ENCODE measurements around the gene TIFAB. TPM values are rescaled to one million over a fixed set of nuclear protein-coding genes. Genes with fewer than 3 reads are reported as not detected.

Gene TIFAB
- total RNA-seq, 4 donors from 2014 or later, result 0.10 TPM; not detected in 3

DNA sequence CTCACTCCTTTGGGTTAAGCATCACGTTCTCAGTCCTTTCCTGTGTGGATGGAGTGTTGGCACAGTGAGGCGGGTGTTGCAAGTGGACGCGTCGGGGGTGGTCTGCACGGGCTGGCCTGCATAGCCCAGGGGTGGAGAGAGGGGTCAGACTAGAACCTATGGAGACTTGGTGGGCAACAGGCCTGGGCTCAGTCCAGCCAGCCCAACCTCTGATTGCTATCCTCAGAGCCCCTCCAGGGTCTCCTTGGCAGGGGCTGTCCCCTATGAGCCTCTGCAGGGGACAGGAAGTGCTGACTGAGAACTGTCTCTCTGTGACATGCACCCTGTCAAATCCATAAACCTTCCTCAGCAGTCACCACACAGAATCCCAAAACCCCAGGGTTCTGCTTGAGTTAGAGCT lies 7.3 kb downstream of the TIFAB start:
- intact Hi-C loops (cut with DNase I; ENCODE audit: low total_unique reads), result no loop called here
- no peak for TF ChIP-seq POLR2A (IDR thresholded peaks at IDR 0.05)
- TF ChIP-seq, protein P1, sequence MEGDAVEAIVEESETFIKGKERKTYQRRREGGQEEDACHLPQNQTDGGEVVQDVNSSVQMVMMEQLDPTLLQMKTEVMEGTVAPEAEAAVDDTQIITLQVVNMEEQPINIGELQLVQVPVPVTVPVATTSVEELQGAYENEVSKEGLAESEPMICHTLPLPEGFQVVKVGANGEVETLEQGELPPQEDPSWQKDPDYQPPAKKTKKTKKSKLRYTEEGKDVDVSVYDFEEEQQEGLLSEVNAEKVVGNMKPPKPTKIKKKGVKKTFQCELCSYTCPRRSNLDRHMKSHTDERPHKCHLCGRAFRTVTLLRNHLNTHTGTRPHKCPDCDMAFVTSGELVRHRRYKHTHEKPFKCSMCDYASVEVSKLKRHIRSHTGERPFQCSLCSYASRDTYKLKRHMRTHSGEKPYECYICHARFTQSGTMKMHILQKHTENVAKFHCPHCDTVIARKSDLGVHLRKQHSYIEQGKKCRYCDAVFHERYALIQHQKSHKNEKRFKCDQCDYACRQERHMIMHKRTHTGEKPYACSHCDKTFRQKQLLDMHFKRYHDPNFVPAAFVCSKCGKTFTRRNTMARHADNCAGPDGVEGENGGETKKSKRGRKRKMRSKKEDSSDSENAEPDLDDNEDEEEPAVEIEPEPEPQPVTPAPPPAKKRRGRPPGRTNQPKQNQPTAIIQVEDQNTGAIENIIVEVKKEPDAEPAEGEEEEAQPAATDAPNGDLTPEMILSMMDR (IDR thresholded peaks at IDR 0.05), result no peak
- H3K4me3 ChIP-seq (ENCODE audit: low read depth, poor library complexity, severe bottlenecking), result no peak overlapping the region
- 86 to 92% methylated on average over 6 of the region's 6 CpGs for WGBS, 2 donors
- peak in 1 of 2 donors; percentile 42 for DNase-seq (ENCODE audit: low spot score in 2 of 2)

- peak in 1 of 2 donors; percentile 70 for DNase-seq (ENCODE audit: low spot score in 2 of 2)
- intact Hi-C loops (cut with DNase I; ENCODE audit: low total_unique reads), result no loop called here
- WGBS, 2 donors, result 86 to 88% methylated on average over 13 of the region's 13 CpGs
- TF ChIP-seq, protein P1 (IDR thresholded peaks at IDR 0.05), result no peak
- TF ChIP-seq POLR2A (IDR thresholded peaks at IDR 0.05), result no peak
- H3K4me3 ChIP-seq (ENCODE audit: low read depth, poor library complexity, severe bottlenecking), result no peak overlapping the region
Observed at GRCh38 chr5:135444360-135444759, 7.8 kb downstream of the TIFAB start.

DNA sequence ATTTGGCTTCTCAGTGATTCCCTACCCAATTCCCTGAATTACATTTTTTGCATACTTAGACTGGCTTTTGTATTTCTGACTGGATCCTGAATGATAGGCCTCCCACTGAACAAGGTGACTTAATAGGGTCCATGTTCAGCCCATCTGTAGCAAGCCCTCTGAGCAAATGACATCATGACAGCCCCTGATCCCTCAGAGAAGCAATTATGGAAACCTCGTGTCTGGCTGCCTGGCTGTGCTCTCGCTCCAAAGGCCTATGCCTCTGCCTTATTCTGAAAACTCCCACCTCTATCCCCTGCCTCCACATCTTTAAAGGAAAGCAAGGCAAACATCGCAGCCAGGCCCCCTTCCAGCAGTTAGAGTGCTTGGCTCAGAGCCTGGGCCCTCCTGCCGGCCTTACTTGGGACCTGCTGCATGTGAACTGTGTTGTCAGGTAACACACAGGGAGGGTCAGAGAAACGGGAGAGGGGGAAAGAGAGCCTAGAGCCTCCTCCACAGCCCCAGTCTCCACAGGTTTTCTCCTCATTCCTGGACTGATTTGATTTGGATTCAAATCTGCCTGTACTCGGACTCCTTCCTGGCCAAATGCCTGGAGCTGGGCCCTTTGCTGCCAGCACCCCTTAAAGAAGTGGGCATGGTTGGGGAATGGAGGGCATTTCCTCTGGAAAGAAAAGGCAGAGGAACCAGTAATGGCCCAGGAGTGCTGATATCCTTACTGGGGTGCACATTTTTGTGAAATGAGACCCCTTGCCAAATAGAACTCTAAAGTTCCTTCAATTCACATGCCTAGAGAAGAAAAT lies 8.8 kb downstream of the TIFAB start:
- H3K4me3 ChIP-seq (ENCODE audit: low read depth, poor library complexity, severe bottlenecking), result no peak overlapping the region
- intact Hi-C loops (cut with DNase I; ENCODE audit: low total_unique reads), result no loop called here
- WGBS, 2 donors, result 71% methylated on average over 6 of the region's 6 CpGs
- DNase-seq (ENCODE audit: low spot score in 2 of 2), result peak in 1 of 2 donors; percentile 62
- TF ChIP-seq, protein P1 (IDR thresholded peaks at IDR 0.05), result no peak
- TF ChIP-seq POLR2A (IDR thresholded peaks at IDR 0.05), result no peak

DNA sequence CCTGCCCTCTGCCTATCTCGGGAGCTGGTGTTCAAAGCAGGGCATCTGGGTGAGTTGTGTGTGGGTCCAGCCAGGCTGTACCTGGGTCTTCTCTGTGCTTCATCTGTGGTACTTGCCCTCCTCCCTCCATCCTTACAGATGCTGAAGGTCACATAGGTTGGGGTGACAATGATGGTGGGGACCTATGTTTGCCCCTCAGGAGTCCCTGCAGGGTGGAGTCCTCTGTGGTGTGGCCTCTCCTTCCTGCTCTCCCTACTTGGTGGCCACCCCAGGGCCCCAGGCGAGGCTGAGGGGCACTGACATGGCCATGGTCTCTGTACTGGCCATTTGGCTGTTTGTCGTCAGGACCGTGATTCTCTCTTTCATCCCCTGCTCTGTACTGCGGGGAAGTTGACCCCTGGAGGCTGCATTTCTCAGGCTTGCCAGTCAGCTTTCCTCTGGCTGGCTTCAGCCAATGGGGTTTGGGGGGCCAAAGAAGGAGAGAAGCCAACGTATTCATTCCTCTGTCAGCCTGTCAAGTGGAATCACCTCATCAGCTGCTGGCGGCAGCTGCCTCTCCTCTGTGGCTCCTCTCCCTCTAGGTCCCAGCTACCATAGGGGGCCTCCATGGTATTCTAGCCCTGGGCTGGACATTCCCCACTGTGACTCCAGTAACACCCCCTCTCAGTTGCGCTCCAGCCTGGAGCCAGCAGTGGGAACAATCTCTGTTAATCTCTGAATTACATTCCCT lies 9.6 kb downstream of the TIFAB start:
- no peak for TF ChIP-seq POLR2A (IDR thresholded peaks at IDR 0.05)
- TF ChIP-seq, protein P1 (IDR thresholded peaks at IDR 0.05), result no peak
- intact Hi-C loops (cut with DNase I; ENCODE audit: low total_unique reads), result no loop called here
- H3K4me3 ChIP-seq (ENCODE audit: low read depth, poor library complexity, severe bottlenecking), result no peak overlapping the region
- WGBS, 2 donors, result 79 to 94% methylated on average over 7 to 8 of the region's 8 CpGs
- DNase-seq (ENCODE audit: low spot score in 2 of 2), result peak in 1 of 2 donors; percentile 62

GRCh38 chr5:135441919-135442318 lies 10.2 kb downstream of the TIFAB start:
- WGBS, 2 donors, result 74 to 84% methylated on average over 4 of the region's 4 CpGs
- H3K4me3 ChIP-seq (ENCODE audit: low read depth, poor library complexity, severe bottlenecking), result no peak overlapping the region
- peak in 1 of 2 donors; percentile 37 for DNase-seq (ENCODE audit: low spot score in 2 of 2)
- intact Hi-C loops (cut with DNase I; ENCODE audit: low total_unique reads), result no loop called here
- no peak for TF ChIP-seq POLR2A (IDR thresholded peaks at IDR 0.05)
- TF ChIP-seq, protein P1 (IDR thresholded peaks at IDR 0.05), result no peak

All from lower leg skin (tissue), 4 donors.